Bronchial epithelial cell (primary cell): ENCODE measurements around the gene LRRFIP2. TPM values are rescaled to one million over a fixed set of nuclear protein-coding genes. Genes with fewer than 3 reads are reported as not detected.
A peak's percentile ranks its signal among the peaks of the same experiment; 100 is the strongest.

Experiments used
- DNase-seq: peaks from one replicate; pipeline ENCODE4 v3.0.0-alpha.2; 2010; ENCODE audit warnings: low read depth
- FAIRE-seq: peaks from 2 replicates; lab custom pipeline; 2011; peaks lifted over from hg19 to GRCh38; lab: Jason Lieb, UNC
- H3K27me3 ChIP-seq: 2 replicates; pipeline ENCODE4 v1.5.1; 2011; ENCODE audit warnings: low read length; ENCODE audit not compliant: control insufficient read depth, insufficient read depth
- H3K36me3 ChIP-seq: 2 replicates; pipeline ENCODE4 v1.5.1; 2011; ENCODE audit warnings: low read length; ENCODE audit not compliant: control insufficient read depth, insufficient read depth
- H3K4me3 ChIP-seq: 2 replicates; pipeline ENCODE4 v1.5.1; 2011; ENCODE audit warnings: mild to moderate bottlenecking, low read depth, low read length, control low read depth
- total RNA-seq: library from RNA; depleted of rRNA; stranded (reverse); fragments of >200 nt; gene quantifications from 2 replicates; pipeline ENCODE4 v1.2.1, GENCODE V29; 2014
- TF ChIP-seq, protein P1 (sequence below): IDR thresholded peaks from 2 replicates; pipeline ENCODE4 v1.5.1; 2011; ENCODE audit warnings: mild to moderate bottlenecking, moderate library complexity, low read length, control low read depth, inconsistent platforms; ENCODE audit not compliant: insufficient read depth, severe bottlenecking

Gene LRRFIP2
- total RNA-seq, 1 donor from 2014 or later, result 67.7 TPM

DNA sequence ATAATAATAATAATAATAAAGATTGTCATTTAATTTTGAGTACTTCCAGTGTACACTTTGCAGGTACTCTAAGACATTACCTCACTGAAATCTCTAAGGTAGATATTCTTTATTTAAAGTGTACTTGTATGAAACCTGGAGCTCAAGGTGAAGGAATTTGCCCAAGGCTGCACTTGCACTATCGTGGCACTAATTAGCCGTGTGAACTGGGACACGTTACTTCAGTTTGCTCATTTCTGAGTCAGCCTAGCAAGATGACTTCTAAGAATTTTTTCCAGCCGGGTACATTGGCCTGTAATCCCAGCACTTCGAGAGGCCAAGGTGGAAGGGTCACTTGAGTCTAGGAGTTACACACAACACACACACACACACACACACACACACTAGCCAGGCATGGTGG lies 147.5 kb downstream of the LRRFIP2 start:
- TF ChIP-seq, protein P1, sequence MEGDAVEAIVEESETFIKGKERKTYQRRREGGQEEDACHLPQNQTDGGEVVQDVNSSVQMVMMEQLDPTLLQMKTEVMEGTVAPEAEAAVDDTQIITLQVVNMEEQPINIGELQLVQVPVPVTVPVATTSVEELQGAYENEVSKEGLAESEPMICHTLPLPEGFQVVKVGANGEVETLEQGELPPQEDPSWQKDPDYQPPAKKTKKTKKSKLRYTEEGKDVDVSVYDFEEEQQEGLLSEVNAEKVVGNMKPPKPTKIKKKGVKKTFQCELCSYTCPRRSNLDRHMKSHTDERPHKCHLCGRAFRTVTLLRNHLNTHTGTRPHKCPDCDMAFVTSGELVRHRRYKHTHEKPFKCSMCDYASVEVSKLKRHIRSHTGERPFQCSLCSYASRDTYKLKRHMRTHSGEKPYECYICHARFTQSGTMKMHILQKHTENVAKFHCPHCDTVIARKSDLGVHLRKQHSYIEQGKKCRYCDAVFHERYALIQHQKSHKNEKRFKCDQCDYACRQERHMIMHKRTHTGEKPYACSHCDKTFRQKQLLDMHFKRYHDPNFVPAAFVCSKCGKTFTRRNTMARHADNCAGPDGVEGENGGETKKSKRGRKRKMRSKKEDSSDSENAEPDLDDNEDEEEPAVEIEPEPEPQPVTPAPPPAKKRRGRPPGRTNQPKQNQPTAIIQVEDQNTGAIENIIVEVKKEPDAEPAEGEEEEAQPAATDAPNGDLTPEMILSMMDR, result no peak
- Histone ChIP-seq H3K4me3 (no peak overlapping the region), H3K27me3 (no peaks in the 10 kb centered on the region), H3K36me3 (peaks cover 19% of the 10 kb centered on the region)
- DNase-seq (peak; percentile 22), FAIRE-seq (no peak)

DNA sequence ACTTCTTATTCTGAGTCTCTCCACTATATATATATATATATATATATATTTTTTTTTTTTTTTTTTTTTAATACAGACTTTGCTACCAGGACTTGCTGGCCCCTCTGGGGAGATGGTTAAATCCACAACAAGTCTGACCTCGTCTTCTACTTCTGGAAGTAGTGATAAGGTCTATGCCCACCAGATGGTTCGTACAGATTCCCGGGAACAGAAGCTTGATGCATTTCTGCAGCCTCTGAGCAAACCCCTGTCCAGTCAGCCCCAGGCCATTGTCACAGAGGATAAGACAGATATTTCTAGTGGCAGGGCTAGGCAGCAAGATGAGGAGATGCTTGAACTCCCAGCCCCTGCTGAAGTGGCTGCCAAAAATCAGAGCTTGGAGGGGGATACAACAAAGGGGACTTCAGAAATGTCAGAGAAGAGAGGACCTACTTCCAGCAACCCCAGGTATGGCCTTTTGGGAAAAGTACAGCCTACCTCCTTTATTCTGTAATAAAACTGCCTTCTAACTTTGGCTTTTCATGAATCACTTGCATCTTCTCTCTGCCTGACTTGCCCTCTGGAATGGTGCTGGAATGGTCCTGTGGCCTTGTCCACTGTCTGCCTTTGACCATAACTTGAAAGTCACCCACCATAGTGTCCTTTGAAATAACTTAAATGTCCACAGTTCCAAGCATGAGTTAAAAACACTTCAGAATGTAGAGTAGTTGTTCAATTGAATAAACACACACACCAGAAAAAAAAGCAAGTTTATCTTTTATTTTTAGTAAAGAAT lies 148.6 kb downstream of the LRRFIP2 start:
- H3K36me3 ChIP-seq, result peaks cover 21% of the 10 kb centered on the region
- TF ChIP-seq, protein P1, result no peak
- H3K4me3 ChIP-seq, result no peak overlapping the region
- no peak for DNase-seq
- H3K27me3 ChIP-seq, result no peaks in the 10 kb centered on the region
- no peak for FAIRE-seq

DNA sequence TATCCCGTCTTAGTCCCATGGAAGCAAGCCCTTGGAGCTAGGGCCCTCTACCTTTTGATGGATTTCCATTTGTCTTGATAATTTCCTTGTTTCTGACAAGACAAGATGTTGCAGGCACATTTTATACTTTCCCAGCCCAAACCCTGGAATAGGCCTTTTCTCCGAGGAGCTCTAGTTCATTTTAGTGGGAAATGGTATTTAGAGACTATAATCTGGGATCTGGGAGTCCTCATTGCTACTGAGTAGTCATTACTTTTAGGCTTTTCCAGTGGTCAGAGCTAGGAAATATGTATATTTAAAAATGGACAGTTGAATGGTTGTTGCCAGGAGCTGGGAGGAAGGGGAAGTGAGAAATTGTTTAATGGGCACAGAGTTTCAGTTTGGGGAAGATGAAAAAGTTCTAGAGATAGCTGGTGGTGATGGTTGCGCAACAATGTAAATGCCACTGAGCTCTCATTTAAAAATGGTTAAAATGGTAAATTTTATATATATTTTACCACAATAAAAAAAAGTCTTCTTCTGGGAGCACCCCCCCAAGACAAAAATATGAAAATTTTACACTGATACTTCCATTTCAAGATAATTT lies 149.5 kb downstream of the LRRFIP2 start:
- TF ChIP-seq, protein P1, result no peak
- no peak for FAIRE-seq
- no peak overlapping the region for H3K4me3 ChIP-seq
- H3K36me3 ChIP-seq, result peaks cover 25% of the 10 kb centered on the region
- H3K27me3 ChIP-seq, result no peaks in the 10 kb centered on the region
- no peak for DNase-seq

DNA sequence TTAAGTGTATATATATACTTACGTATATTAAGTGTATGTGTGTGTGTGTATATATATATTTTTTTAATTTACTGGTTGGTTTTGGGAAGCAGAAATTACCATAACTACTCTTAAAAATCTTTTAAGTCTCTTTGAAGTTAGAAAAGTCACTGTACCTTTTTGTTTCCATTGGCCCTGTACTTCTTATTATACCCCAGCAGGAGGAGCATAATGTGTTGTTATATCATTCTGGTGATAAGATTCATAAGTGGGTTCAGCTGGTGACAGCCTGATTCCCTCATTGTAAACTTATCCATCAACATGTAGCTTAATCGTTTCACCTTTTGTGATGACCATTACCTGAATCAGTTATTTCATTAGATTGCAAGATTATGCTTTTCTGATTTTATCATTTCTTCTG lies 150.3 kb downstream of the LRRFIP2 start:
- TF ChIP-seq, protein P1, result peak; percentile 12
- H3K27me3 ChIP-seq, result no peaks in the 10 kb centered on the region
- DNase-seq, result no peak
- no peak for FAIRE-seq
- peaks cover 25% of the 10 kb centered on the region for H3K36me3 ChIP-seq
- H3K4me3 ChIP-seq, result no peak overlapping the region

DNA sequence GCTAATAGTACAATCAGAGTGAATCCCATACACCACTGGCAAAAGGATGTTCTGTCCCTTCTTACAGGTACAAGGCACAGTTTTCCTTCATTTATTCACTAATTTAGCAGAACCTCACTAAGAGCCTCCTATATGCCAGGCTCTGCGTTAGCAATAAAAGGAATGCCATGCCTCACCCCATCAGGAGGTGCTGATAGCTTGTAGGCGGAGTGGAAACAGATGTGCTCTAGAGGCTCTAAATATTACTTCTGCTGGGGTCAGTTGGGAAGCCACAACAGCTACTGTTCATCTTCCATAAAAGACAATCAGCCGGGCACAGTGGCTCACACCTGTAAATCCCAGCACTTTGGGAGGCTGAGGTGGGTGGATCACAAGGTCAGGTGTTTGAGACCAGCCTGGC lies 156.7 kb downstream of the LRRFIP2 start:
- Histone ChIP-seq H3K4me3 (no peak overlapping the region), H3K36me3 (peaks cover 21% of the 10 kb centered on the region), H3K27me3 (no peaks in the 10 kb centered on the region)
- TF ChIP-seq, protein P1, result no peak
- FAIRE-seq, result no peak
- no peak for DNase-seq
